ENCODE data around the gene NMNAT2. TPM values are rescaled to one million over a fixed set of nuclear protein-coding genes. Genes with fewer than 3 reads are reported as not detected.
A peak's percentile ranks its signal among the peaks of the same experiment; 100 is the strongest.

The NMNAT2 gene
- total and polyA plus RNA-seq, 2 donors (not counting 3 experiments of a cell fraction or from before 2014, with no cell fraction given) = 0.28 to 0.38 TPM

DNA sequence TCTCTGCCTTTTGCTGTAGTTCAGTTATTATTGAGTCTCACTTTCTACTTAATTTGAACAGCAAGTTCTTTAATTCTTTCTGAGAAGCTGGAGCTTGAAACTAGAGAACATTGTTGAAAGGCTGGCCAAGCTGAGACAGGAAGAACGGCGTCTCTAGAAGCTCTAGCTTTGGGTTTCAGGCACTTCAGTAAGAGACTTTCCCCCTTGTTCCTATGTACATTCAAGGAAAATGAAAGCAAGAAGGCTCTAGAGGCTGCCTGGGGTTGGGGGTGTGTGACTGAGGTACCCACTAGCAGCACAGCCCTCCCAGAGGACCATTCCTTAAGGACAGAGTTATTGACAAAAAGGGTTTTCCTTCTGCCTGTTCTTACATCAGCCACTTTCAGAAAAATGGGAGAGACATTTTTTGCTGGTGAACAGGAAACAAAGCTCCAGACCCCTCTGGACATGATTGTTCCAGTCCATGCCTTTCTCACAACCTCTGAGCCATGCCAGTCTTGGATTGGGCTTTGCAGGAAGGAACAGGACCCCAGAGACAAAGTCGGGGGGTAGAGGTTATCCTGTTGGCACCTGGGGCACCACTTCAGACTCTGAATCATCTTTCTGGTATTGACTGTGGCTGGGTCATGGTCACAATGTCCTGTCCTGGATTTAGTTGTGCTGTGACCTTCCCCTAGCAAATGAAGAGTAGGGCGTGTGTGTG lies 169.0 kb downstream of the NMNAT2 start:
- H3K4me3 ChIP-seq (replicated peaks in 1 of 3; ENCODE audit: insufficient read depth in 1 of 3, low read depth in 1 of 3, low read length in 3 of 3) = no peak overlapping the region
- ChIA-PET CTCF (interaction anchor here (1.0 kb wide), 1 partner anchor 14 kb away, joined by 3 read pairs; no protein-coding TSS in a partner anchor), POLR2A (no interaction called here)
- dilution Hi-C loops (cut with MboI; ENCODE audit: extremely low pct_ligation_motif_present, low sequenced_read_pairs) (no loop called here), intact Hi-C loops (cut with micrococcal nuclease) (no loop called here)
- DNase-seq (ENCODE audit: low read depth, low spot score) (peak; percentile 33), FAIRE-seq (peak; percentile 44)
- H4K20me1 ChIP-seq (replicated peaks; ENCODE audit: control insufficient read depth, extremely low read depth, insufficient read depth, low read length) = no peaks in the 10 kb centered on the region
- no peaks in the 10 kb centered on the region for H3K79me2 ChIP-seq (ENCODE audit: control insufficient read depth, insufficient read depth, low read length)
- BruUV-seq (replicated peaks) = no TSS peak
- TF ChIP-seq GATA2 (IDR thresholded peaks at IDR 0.05; ENCODE audit: insufficient read depth, insufficient read length, low read depth, low read length) = no peak
- TF ChIP-seq, protein P1, sequence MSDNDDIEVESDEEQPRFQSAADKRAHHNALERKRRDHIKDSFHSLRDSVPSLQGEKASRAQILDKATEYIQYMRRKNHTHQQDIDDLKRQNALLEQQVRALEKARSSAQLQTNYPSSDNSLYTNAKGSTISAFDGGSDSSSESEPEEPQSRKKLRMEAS (IDR thresholded peaks at IDR 0.05; ENCODE audit: insufficient read depth, insufficient read length) = no peak
- no peak for TF ChIP-seq MYC (IDR thresholded peaks at IDR 0.05; ENCODE audit: low read depth, low read length)
- TF ChIP-seq JUN (IDR thresholded peaks at IDR 0.05; ENCODE audit: borderline replicate concordance, insufficient read depth, insufficient read length, low read depth) = no peak
- H3K9ac ChIP-seq (replicated peaks; ENCODE audit: extremely low read depth, insufficient read depth, low read length) = no peak overlapping the region
- H3K4me1 ChIP-seq (ENCODE audit: control insufficient read depth, extremely low read depth, insufficient read depth, low read length) = peaks cover 6% of the 10 kb centered on the region
- H3K9me3 ChIP-seq (replicated peaks; ENCODE audit: control insufficient read depth, insufficient read depth, low read length) = no peaks in the 10 kb centered on the region
- no peak overlapping the region for H2AFZ ChIP-seq (ENCODE audit: low read depth, low read length)
- H3K27me3 ChIP-seq (ENCODE audit: control insufficient read depth in 2 of 2, insufficient read depth in 2 of 2, low read length in 2 of 2) = no peaks in the 10 kb centered on the region
- H3K4me2 ChIP-seq (ENCODE audit: insufficient read depth, low read length) = peak overlapping the region; percentile 8
- H3K9me1 ChIP-seq (replicated peaks; ENCODE audit: control insufficient read depth, extremely low read depth, insufficient read depth, low read length) = no peaks in the 10 kb centered on the region
- H3K27ac ChIP-seq (ENCODE audit: insufficient read depth, low read depth, low read length) = no peak overlapping the region
- H3K36me3 ChIP-seq (ENCODE audit: control insufficient read depth in 2 of 2, extremely low read depth in 1 of 2, insufficient read depth in 2 of 2, low read length in 2 of 2) = no peaks in the 10 kb centered on the region

DNA sequence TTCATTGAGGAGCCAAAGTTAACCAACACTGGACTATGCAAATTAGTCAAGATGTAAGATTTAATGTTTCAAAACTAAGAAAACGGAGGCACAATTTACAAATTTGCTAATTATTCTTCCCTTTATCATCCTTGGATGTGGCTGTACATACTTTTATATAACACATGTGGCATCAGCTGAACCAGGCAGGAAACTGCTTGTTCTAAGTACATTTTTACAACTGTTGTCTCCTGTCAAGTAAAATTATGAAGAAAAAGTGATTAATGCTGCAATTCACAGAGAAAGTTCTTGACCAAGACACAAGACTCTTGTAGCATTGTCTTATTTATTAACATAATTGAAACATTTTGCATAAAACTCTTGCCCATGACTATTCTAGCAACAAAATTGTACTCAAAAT lies 170.2 kb downstream of the NMNAT2 start:
- Histone ChIP-seq H3K27me3 (ENCODE audit: control insufficient read depth in 2 of 2, insufficient read depth in 2 of 2, low read length in 2 of 2) (no peaks in the 10 kb centered on the region), H3K4me1 (ENCODE audit: control insufficient read depth, extremely low read depth, insufficient read depth, low read length) (peaks cover 6% of the 10 kb centered on the region), H3K4me2 (ENCODE audit: insufficient read depth, low read length) (no peak overlapping the region), H3K9me3 (replicated peaks; ENCODE audit: control insufficient read depth, insufficient read depth, low read length) (no peaks in the 10 kb centered on the region), H3K4me3 (replicated peaks in 1 of 3; ENCODE audit: insufficient read depth in 1 of 3, low read depth in 1 of 3, low read length in 3 of 3) (no peak overlapping the region), H3K79me2 (ENCODE audit: control insufficient read depth, insufficient read depth, low read length) (no peaks in the 10 kb centered on the region), H3K27ac (ENCODE audit: insufficient read depth, low read depth, low read length) (no peak overlapping the region), H2AFZ (ENCODE audit: low read depth, low read length) (no peak overlapping the region), H3K9ac (replicated peaks; ENCODE audit: extremely low read depth, insufficient read depth, low read length) (no peak overlapping the region), H3K9me1 (replicated peaks; ENCODE audit: control insufficient read depth, extremely low read depth, insufficient read depth, low read length) (no peaks in the 10 kb centered on the region), H3K36me3 (ENCODE audit: control insufficient read depth in 2 of 2, extremely low read depth in 1 of 2, insufficient read depth in 2 of 2, low read length in 2 of 2) (no peaks in the 10 kb centered on the region), H4K20me1 (replicated peaks; ENCODE audit: control insufficient read depth, extremely low read depth, insufficient read depth, low read length) (no peaks in the 10 kb centered on the region)
- BruUV-seq (replicated peaks) = no TSS peak
- intact Hi-C loops (cut with micrococcal nuclease) (no loop called here), dilution Hi-C loops (cut with MboI; ENCODE audit: extremely low pct_ligation_motif_present, low sequenced_read_pairs) (no loop called here)
- POLR2A ChIA-PET = interaction anchor here (0.6 kb wide), 1 partner anchor 12 kb away, joined by 5 read pairs; no protein-coding TSS in a partner anchor
- CTCF ChIA-PET = interaction anchor here (1.2 to 2.6 kb wide), 3 partner anchors 9 to 13 kb away, joined by 4 to 14 read pairs (median 7); no protein-coding TSS in a partner anchor
- TF ChIP-seq CTCF (IDR thresholded peaks at IDR 0.05; ENCODE audit: extremely low read depth in 1 of 2, insufficient read depth in 1 of 2, low read depth in 1 of 2, low read length in 2 of 2) (no peak), EZH2 (IDR thresholded peaks at IDR 0.05; ENCODE audit: borderline replicate concordance, low read depth, low read length, severe bottlenecking) (no peak), POLR2AphosphoS5 (IDR thresholded peaks at IDR 0.05; ENCODE audit: insufficient read depth, low read depth, low read length) (no peak), POLR2A (IDR thresholded peaks at IDR 0.05; ENCODE audit: low read depth, low read length) (no peak), JUN (IDR thresholded peaks at IDR 0.05; ENCODE audit: borderline replicate concordance, insufficient read depth, insufficient read length, low read depth) (no peak), FOS (IDR thresholded peaks at IDR 0.05; ENCODE audit: borderline replicate concordance, insufficient read depth, low read length) (no peak), MYC (IDR thresholded peaks at IDR 0.05; ENCODE audit: low read depth, low read length) (no peak), GATA2 (IDR thresholded peaks at IDR 0.05; ENCODE audit: insufficient read depth, insufficient read length, low read depth, low read length) (no peak)
- TF ChIP-seq, protein P1 (IDR thresholded peaks at IDR 0.05; ENCODE audit: insufficient read depth, insufficient read length) = no peak
- FAIRE-seq = peak; percentile 54
- no peak for DNase-seq (ENCODE audit: low read depth, low spot score)
